Renal pelvis (tissue), 4 donors: ENCODE measurements around the gene MYOM3. TPM values are rescaled to one million over a fixed set of nuclear protein-coding genes. Genes with fewer than 3 reads are reported as not detected.

Source experiments
- DNase-seq: peaks from one replicate; pipeline ENCODE4 v3.0.0-alpha.2; 2013
- polyA plus RNA-seq, 3 donors: library from polyadenylated mRNA; unstranded; fragments of 120-200 nt; gene quantifications; one replicate each; pipeline ENCODE4 v1.2.1, GENCODE V29; 2013; ENCODE audit not compliant: insufficient read length in 3 of 3

Gene MYOM3
- polyA plus RNA-seq, 3 donors = 17.6 to 37.9 (median 18.0) TPM

GRCh38 chr1:24098102-24098501 is 13.8 kb downstream of the MYOM3 start:
- DNase-seq = no peak

DNA sequence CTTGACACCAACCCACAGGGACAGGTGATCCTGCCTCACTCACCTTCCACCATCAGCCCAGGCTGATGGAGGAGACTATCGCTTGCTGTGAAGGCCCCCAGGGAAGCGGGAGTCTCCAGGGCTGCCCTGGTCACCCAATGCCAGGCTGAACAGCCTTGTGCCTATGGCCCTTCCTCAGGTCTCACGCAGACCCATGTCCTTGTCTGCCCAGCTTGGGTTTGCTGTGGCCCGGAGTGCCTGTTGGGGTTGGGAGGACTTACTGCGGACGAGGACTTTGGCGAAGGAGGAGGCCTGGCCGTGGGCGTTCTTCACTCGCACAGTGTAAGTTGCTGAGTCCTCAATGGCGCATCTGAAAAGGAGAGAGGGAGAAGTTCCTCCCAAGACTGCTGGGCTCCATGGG is 14.3 kb downstream of the MYOM3 start:
- DNase-seq = no peak

- DNase-seq = no peak
Observed at GRCh38 chr1:24096739-24097103, 15.2 kb downstream of the MYOM3 start.

DNA sequence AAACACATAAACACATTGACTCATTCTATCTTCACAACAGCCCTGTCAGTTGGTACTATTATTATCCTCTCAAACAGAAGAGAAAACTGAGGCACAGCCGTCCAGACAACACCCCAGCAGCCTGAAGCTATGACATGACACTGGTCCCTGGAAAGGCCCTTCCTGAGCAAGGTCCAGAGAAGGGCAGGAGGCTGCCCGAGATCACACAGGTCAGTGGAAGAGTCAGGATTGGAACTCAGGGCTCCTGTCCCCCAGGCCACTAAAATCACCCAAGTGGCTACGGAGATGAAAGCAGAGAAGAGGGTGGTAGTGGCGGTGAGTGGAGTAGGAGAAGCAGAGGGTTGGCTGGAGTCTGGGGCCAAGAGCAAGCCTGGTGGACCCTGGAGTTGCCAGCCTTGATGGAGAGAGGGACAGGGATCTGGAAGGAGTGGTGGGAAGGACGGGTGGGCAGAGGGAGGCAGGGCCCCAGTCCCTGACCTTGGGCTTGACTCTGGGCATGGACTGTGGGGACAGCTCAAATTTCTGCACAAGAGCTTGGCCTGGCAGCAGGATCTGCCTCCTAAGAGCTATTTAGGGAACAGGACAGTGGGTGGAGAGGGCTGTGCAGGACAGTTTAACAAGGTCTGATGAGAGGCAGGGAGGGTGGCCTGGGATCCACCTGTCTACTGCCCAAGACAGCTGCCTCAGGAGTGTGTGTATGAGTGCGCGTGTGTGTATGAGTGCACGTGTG is 15.8 kb downstream of the MYOM3 start:
- no peak for DNase-seq

GRCh38 chr1:24095140-24095859 is 16.6 kb downstream of the MYOM3 start:
- DNase-seq = no peak

DNA sequence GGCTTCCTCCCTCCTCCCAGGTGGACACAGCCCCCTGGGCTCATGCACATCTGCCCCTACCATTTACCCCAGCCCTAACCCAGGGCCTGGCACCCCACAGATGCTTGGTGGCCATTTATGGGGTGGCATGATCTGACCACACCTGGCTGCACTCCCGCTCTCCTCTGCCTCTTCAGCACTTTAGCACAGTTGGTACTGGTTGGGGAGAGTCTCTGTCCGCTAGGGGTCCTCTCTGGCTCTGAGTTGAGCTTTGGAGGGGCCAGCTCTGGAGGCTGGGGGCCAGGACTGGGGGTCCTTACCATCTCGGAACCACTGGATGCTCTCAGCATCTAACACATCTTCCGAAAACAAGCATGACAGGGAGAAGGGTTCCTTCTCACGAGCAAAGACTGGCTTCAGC is 17.4 kb downstream of the MYOM3 start:
- DNase-seq = no peak

GRCh38 chr1:24093732-24094131 is 18.2 kb downstream of the MYOM3 start:
- DNase-seq = no peak

DNA sequence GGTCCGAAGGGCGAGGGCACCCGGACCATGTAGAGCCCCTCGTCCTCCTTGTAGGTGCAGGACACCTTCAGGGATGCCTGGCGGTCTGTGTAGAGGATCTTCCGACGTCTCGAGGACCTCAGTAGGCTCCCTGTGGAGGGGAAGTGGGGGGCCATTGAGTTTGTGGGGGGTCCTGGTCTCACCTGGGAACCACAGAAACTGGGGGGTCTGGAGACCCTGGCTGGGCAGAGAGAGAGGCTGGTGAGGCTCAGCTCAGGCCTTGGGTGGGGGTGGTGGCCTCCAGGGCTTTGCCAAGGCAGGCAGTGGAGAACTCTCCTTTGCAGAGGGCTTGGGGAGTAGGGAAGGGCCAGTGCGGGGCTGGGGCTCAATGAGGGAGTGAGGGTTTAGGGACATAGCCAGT is 19.0 kb downstream of the MYOM3 start:
- DNase-seq = no peak

DNA sequence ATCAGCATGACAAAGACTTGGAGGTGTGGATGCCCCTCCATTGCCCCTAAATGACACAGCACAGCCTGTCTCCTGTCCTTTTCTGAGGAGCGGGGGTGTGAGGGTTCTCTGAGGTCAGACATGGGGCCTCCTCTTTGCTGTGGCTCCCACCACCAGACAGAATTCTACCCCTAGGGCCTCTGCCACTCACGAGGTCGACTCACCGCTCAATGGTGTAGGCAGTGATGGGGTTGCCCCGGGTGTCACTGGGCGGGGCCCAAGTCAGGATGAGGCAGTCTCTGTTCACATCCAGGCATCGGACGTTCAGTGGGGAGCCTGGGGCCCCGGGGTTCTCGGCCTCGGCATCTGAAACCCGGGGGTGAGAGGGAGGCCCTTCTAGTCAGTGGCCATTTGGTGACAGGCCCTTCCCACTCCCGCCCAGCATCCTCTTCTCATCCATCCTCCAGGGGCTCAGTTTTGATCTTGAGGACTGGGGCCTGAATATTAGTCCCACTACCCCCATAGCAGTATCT is 19.9 kb downstream of the MYOM3 start:
- DNase-seq = no peak

DNA sequence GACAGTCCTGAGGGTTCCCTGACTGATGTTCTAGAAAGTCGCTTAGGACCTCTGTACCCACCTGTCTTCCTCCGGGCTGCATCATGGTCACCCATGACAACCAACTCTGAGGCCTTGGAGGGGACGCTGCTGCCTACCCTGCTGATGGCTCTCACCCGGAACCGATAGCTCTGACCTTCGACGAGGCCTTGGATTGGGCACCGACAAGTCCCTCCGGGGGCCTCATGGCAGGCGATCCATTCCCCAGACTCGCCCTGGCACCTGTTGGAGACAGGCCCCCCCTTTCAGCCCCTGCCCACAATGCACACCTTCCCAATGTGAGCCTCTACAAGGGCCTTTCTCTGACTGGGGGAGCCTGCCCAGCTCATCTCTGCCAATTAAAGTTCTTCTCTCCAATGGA is 21.2 kb downstream of the MYOM3 start:
- no peak for DNase-seq

DNA sequence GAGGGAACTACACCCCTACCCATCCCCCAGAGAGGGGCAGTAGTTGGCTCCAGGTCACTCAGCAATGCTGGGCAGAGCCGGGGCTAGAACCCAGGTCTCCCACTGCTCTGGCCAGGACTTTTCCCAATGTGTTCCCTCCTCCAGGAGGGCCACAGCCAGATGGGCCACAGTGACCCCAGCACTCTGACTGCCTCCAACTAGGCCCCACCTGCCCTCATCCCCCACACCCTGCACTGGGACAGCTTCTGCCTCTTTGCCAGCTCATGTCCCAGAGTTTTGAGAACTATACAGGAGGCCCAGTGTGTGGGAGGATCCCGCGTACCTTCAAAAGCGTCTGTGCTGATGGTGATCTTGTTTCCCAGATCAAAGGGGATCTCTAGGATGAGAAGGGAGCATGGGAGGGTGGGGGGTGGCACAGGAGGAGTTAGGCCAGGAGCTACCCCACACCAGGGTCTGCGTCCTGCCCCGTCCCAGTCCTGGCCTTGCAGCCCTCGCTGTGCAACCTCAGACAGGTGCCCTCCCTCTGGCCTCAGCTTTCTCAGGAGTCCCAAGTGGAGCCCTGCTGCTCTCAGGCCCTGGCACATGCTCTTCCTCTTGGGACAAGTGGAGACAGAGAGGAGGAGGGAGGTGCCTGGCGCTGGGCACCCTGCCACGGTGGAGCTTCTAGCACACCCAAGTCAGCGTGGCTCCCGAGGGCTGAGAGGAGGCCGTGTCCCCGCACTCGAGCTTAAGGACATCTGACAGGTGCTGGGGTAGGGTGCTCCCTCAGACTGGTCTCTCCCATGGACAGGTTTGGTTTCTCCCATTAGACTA is 22.0 kb downstream of the MYOM3 start:
- DNase-seq = peak; percentile 61

GRCh38 chr1:24089027-24089742 is 22.8 kb downstream of the MYOM3 start:
- no peak for DNase-seq

GRCh38 chr1:24086466-24086865 is 25.5 kb downstream of the MYOM3 start:
- no peak for DNase-seq

DNA sequence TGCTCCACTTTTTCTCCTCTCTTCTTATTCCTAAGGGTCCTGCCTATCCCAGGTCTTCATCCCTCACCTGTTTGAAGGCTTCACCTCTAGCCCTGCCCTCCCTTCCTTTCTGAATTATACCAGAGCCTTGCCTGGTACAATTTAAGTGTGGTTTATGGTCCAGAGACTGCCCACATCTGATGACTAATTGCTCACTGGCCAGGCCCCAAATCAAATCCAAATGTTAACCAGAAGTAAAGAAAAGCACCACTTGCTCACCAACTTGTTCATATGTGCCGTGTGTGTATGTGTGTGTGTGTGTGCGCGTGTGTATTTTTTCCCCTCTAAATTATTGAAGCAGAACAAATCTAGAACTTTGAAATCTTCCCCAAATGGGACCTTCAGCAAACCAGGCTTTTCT is 26.4 kb downstream of the MYOM3 start:
- no peak for DNase-seq

GRCh38 chr1:24085007-24085406 is 26.9 kb downstream of the MYOM3 start:
- no peak for DNase-seq

GRCh38 chr1:24084050-24084449 is 27.9 kb downstream of the MYOM3 start:
- DNase-seq = no peak

DNA sequence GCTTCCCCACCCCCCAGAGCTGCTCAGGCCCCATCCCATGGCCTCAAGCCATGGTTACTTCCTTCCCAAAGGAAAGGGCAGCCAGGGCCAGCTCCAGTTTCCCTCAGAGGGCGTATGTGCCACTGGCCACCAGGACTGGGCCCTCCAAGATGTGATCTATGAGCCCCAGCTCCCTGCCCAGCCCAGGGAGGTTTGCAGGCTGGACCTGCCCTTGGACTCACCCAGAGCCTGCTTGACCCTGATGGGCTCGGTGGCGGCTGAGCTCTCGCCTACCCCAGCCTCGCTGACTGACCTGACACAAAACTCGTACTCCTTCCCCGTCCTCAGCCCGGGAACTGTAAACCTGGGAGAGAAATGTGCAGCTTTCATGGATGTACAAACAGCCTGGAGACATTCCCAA is 29.6 kb downstream of the MYOM3 start:
- no peak for DNase-seq

GRCh38 chr1:24081190-24081589 is 30.7 kb downstream of the MYOM3 start:
- no peak for DNase-seq

DNA sequence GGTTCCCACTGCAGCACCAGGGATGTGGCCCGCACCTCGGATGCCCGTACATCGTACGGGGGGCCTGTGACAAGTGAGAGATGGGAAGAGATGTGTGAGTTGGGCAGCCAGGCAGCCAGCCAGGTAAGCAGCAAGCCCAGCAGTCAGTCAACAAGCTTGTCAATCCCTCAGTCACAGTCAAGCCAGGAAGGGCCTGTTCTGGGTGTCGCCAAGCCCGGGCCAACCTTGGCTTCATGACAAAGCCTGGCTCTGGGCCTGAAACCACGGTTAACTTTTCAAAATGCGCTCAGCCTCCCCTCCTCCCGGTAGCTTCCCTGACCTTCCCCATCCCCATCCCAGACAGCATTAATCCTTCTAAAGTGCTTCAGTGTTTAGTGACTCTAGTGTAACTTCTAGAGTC is 31.8 kb downstream of the MYOM3 start:
- no peak for DNase-seq

DNA sequence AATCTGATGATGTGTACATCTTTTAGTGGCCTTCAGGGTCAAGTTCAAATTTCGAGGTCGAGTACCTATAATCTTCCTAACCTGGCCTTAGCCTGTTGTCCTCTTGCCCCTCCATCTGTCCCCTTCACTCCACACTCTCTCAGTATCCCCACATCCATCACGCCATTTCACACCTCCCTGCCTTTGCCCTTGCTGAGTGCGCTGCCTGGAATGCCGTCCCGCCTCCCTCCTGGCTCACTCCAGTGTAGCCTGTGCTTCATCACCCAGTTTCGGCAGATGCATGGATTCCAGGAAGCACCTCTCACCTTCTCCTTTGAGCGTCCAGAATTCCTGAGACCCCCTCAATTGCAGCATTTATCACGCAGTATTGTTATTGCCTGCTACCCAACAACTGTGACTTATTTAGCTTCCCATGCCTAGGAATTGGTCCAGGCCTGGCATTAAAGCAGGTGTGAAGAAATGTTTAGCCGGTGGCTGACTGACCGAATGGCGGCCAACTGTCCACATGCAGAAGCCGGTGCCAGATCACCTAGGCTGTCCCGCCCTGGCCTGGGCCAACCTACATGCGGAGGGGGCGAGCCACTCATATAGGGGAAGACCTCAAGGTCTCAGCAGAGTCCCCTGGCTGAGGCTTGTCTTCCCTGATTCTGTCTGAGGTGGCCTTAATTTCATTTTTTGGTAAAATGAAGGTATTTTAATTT is 34.5 kb downstream of the MYOM3 start:
- no peak for DNase-seq

- DNase-seq = no peak
Observed at GRCh38 chr1:24075946-24076345, 36.0 kb downstream of the MYOM3 start.

DNA sequence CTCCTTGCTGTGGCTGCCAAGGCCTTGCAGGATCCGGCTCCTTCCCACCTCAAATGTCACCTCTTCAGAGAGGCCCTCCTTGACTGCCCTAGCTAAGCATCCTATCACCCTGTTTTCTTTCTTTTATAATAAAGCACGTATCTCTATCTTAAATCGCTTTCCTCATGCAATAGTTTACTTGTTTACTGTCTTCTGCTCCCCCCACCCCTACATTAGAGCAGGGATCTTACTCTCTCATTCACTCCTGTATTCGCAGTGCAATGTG is 36.4 kb downstream of the MYOM3 start:
- DNase-seq = no peak
